Right kidney (tissue), 9 donors: ENCODE data around the gene ASTE1.
"Not testable (repeated sequence)": the region's sequence is repeated elsewhere in the genome, so short reads cannot be mapped to it uniquely, and the experiment has no call there.

ENCODE experiments used
- DNase-seq: peaks from one replicate; pipeline ENCODE4 v3.0.0-alpha.2; 2016
- long read RNA-seq, 8 donors: transcript quantifications; one replicate each; lab custom pipeline, GENCODE V29; 2026

Gene ASTE1, protein sequence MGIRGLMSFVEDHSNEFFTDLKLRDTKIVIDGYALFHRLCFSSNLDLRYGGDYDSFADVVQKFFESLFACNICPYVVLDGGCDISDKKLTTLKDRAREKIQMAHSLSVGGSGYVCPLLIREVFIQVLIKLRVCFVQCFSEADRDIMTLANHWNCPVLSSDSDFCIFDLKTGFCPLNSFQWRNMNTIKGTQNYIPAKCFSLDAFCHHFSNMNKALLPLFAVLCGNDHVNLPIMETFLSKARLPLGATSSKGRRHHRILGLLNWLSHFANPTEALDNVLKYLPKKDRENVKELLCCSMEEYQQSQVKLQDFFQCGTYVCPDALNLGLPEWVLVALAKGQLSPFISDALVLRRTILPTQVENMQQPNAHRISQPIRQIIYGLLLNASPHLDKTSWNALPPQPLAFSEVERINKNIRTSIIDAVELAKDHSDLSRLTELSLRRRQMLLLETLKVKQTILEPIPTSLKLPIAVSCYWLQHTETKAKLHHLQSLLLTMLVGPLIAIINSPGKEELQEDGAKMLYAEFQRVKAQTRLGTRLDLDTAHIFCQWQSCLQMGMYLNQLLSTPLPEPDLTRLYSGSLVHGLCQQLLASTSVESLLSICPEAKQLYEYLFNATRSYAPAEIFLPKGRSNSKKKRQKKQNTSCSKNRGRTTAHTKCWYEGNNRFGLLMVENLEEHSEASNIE
- long read RNA-seq, donor 1, partial matches to known transcripts: 5 of 5 reads
- long read RNA-seq, donor 1, other reads (novel, unspliced or antisense): 0 of 5 reads
- long read RNA-seq, donor 2, partial matches to known transcripts: 0 of 1 reads
- long read RNA-seq, donor 2, other reads (novel, unspliced or antisense): 0 of 1 reads
- long read RNA-seq, donor 3, partial matches to known transcripts: 0 of 2 reads
- long read RNA-seq, donor 3, other reads (novel, unspliced or antisense): 0 of 2 reads
- long read RNA-seq, donor 4, partial matches to known transcripts: 7 of 7 reads
- long read RNA-seq, donor 4, other reads (novel, unspliced or antisense): 0 of 7 reads
- long read RNA-seq, donor 5, partial matches to known transcripts: 0 of 1 reads
- long read RNA-seq, donor 5, other reads (novel, unspliced or antisense): 0 of 1 reads
- long read RNA-seq, donor 6: 0 reads
- long read RNA-seq, donor 7, partial matches to known transcripts: 0 of 1 reads
- long read RNA-seq, donor 7, other reads (novel, unspliced or antisense): 0 of 1 reads
- long read RNA-seq, donor 8: 0 reads

DNA sequence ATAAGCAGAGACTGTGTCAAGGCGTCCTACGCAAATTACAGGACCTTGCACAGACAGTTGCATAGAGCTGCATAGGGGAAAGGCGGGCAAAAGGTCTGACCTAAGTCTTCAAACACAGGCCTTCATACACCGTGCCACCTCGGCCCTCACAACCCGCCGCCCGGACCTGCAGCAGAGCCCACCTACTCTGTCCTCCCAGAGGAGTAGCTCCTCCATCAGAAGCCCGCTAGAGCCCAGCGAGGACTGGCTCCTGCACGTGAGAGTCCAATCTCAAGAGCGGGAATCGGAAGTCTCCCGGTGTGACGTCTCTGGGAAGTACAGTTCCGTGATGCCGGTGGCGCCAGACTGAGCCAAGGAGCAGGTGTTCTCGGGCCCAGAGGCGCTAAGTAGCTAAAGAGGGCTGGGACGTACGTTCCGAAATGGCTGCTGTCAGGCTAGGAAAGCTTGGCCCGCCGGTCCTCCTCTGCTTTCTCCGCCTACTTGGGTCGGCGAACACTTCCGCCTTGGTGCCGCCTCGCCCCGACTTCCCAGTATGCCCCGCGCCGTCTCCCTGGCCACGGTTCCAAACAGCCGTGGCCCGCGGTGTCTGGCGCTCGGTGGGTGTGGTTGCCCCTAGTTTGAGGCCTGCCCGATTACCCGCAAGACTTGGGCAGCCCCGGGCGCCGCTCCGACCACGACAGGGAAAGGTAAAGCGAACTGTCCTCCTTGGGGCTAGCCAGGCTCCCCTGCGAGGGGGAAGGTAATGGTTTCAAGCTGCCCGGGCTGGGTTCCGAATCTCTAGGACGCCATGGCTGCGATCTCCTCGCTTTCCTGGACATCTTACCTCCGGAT lies at the start of gene ASTE1, which contains the start of gene NEK11:
ASTE1 (minus strand) TSS at position 505 of the 831 bp plus-strand sequence. CDS start 1,519 bp downstream, outside the sequence.
NEK11 (plus strand) TSS at position 557 of the 831 bp plus-strand sequence. CDS start 2,832 bp downstream, outside the sequence.
- DNase-seq: peak; percentile 92

DNA sequence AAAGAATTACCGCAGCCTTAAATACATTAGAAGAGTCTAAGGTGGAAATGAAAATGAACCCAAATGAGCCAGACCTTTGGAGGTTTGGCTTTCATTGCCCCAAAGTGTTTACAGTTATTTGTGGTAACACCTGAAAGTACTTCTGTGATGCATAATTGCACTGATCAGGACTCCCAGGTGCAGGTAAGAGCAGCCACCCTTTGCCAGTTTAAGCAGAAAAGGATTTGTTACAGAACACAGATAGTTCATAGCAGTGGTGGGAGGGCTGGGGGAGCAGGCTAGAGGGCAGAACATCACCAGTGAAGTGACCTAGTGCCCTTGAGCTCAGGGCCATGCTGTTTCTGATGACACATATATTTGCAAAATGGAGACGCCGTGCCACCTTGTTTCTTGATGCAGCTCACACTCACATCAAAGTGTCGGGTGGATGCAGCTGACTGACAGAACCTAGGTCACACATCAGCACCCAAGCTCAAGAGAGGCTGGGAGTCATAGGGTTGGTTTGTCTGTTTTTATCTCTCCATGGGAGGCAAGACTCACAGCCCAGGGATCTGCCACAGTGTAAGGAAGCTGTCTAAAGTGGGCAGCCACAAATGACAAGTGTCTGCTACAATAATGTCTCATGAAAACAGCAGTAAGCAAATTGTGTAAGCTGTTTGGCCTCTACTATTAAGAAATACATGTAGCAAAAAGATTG lies 49.2 kb upstream of the ASTE1 start:
- DNase-seq: no peak

DNA sequence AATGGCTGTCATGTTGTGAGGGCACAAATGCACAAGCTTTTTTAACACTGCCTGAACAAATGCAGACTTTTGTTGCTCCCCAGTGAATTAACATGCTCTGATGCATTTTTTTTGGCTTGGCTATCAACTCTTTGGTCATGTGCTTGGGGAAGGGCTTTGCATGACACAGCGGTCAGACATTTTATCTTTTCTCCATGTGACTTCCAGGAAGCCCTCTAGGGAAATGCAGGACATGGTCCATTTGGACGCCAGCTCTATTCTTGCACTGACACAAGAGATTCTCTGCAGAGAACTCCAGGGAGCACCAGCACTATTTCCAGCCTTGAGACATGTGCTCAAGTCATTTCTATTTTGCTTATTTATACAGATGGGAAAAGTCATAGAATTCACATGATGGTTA lies 46.2 kb upstream of the ASTE1 start:
- DNase-seq: no peak

DNA sequence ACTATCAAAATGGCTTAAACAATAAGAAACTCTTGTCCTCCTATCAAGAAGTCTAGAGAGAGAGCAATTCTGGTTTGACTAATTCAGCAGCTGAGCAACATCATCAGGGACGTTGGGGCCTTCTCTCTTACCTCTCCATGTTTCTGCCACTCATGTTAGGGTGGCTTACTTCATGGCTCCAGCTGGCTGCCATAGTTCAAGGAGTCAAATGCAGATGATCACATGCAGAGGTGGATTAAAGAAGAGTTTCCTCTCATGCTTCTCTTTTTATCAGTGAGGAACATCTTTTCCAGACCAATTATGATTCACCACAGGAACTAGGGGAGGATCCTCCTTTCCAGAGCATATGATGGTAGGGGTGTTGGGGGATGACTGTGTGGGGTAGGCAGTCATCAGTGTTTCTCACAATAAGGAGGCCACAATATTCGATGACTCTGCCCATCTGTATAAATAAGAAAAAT lies 45.5 kb upstream of the ASTE1 start:
- DNase-seq: no peak

- no peak for DNase-seq
Measured at GRCh38 chr3:131067983-131068382, 41.4 kb upstream of the ASTE1 start.

DNA sequence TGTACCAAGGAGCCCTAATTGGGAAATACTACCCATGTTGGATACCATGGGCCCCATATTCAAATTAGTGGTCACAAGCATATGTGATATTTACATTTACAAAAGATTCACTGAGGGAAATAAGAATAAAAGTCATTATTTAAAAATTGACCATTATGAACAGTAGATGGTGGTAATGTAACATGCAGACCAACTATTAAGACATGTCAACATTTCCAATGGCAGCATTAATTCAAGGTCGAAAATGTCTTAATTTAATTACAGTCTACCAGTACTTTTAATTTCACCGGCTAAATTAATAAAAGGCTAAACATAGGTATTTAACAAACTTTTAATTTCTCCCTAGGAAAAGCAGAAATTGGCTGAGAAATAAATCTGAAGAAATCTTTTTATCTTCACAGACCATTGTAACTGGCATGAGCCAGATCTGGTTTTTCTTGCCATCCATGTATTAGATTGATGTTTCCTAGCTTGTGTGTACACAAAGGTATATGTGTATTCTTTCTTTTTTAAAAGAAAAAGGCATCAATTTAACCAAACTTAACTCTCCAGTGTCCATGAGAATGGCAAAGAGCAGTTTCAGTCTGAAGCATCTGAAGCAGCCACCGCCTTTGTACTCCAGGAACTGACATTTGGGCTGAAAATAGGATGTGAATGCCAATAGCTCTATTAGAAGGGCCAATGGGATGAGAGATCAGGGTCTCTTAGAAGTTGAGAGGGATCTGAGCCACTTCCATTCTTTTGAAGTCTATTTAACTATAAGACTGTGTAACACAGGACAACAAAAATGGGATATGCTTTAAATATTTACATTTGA lies 26.6 kb upstream of the ASTE1 start:
- no peak for DNase-seq

DNA sequence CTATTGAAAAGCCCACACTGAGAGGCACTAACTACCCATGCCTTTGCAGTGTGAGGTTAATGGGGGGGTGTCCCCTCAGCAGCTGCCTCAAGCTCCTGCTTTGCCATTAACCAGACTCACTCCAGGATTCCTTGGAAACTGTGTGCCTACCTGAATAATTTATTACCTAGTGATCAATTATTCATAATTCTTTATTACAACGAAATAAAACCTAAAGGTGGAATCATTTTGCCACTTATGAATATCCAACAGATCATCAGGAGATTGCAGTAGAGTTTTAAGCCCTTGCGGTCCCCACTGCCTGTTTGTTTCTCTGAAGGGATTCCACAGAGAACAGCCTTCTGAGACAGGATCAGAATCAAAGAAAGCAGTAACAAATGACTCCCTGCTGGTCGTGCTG lies 23.4 kb upstream of the ASTE1 start:
- DNase-seq: no peak

- DNase-seq: no peak
Measured at GRCh38 chr3:131048030-131048429, 21.4 kb upstream of the ASTE1 start.

- DNase-seq: no peak
Measured at GRCh38 chr3:131047582-131047981, 21.0 kb upstream of the ASTE1 start.

DNA sequence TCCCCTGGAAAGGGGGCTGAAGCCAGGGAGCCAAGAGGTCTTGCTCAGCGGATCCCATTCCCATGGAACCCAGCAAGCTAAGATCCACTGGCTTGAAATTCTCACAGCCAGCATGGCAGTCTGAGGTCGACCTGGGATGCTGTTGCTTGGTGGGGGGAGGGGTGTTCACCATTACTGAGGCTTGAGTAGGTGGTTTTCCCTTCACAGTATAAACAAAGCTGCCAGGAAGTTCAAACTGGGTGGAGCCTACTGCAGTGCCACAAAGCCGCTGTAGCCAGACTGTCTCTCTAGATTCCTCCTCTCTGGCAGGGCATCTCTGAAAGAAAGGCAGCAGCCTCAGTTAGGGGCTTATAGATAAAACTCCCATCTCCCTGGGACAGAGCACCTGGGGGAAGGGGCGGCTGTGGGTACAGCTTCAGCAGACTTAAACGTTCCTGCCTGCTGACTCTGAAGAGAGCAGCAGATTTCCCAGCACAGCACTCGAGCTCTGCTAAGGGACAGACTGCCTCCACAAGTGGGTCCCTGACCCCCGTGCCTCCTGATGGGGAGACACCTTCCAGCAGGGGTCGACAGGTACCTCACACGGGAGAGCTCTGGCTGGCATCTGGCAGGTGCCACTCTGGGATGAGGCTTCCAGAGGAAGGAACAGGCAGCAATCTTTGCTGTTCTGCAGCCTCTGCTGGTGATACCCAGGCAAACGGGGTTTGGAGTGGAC lies 15.8 kb upstream of the ASTE1 start:
- DNase-seq: not testable (repeated sequence)

DNA sequence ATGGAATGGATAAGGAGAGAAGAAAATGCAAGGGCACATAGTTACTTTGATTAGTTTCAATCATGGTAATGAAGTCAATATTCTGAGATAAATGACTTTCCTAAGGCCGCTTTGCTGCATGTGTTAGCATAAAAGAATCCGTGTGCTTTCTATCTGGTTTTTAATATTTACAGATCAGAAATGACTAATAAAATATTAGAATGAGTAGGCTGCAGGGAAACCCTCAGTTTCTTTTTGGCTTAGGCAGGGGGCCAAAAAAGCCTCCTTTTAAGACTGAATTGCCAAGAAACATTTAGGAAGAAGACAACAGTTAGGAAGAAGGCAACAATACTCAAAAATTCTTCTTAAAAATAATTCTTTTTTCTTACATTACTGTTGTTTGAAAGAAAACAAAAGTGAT lies 11.7 kb upstream of the ASTE1 start:
- no peak for DNase-seq

- no peak for DNase-seq
Measured at GRCh38 chr3:131036986-131037385, 10.4 kb upstream of the ASTE1 start.

DNA sequence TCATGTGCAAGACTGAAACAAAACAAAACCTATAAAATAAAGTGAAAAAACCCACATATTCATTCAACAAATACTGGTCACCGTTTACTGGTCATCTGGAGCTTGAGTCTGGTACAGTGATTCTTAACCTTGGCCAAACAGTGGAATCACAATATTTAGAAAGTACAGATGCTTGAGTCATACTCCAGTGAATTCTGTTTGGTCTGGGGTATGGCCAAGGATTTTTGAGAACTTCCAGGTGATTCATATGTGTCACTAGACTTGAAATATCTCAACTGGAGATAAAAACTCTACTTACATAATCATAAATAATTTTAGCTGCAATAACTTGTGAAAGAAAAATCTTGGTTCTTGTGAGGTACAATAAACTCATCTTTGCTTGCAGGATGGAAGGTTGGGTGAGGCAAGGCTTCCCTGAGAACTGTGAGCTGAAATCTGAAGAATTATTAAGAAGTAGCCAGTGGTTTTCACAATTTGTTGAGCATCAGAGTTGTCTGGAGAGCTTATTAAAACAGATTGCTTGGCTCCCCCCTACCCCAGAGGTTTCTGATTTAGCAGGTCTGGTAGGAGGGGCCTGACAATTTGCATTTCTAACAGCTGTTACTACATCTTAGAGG lies 9.7 kb upstream of the ASTE1 start:
- DNase-seq: no peak

- no peak for DNase-seq
Measured at GRCh38 chr3:131033480-131034080, 7.0 kb upstream of the ASTE1 start.

GRCh38 chr3:131031660-131032059 lies 5.0 kb upstream of the ASTE1 start:
- DNase-seq: no peak

DNA sequence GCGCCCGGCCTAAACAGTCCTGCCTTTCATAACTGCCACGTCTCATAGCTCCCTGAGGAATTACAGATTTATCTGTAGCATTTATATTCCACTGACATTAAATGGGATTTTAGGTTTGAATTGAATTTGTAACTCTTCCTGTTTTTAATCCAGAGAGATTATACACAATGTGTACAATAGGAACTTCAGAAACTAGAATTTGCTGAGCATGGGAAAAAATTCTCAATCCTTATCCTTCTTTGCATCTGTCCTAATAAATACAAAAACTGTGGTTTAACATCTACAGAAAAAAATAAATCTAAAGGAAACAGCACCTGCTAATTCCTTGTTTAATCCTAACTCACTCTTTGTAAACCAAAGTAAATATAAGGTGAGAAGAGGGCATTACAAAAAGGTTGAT lies 2.2 kb upstream of the ASTE1 start:
- DNase-seq: no peak

GRCh38 chr3:131025539-131025938 lies 1.1 kb downstream of the ASTE1 start:
- DNase-seq: no peak

- DNase-seq: no peak
Measured at GRCh38 chr3:131020122-131020693, 6.4 kb downstream of the ASTE1 start.
